Right renal pelvis (tissue), 4 donors: Measurements from ENCODE around the gene LY86. TPM values are rescaled to one million over a fixed set of nuclear protein-coding genes. Genes with fewer than 3 reads are reported as not detected.

ENCODE experiments used
- DNase-seq, 4 donors: peaks; one replicate each; pipeline ENCODE4 v3.0.0-alpha.2; 2013; ENCODE audit warnings: low read depth in 4 of 4, low spot score in 3 of 4, missing footprints in 1 of 4
- polyA plus RNA-seq, 4 donors: library from polyadenylated mRNA; unstranded; fragments of 120-200 nt; gene quantifications; one replicate each; pipeline ENCODE4 v1.2.1, GENCODE V29; 2013; ENCODE audit not compliant: insufficient read length in 4 of 4

LY86 gene
- polyA plus RNA-seq: 1 to 10 TPM; 1.2 to 2.0 (median 1.4) TPM

GRCh38 chr6:6588064-6588923 lies at the start of gene LY86:
LY86 (plus strand) TSS chr6:6588720; CDS start chr6:6588735, 15 bp downstream.
- DNase-seq: no peak

GRCh38 chr6:6539036-6539435 lies 49.5 kb upstream of the LY86 start:
- no peak for DNase-seq

- no peak for DNase-seq
Measured at GRCh38 chr6:6542357-6542756, 46.2 kb upstream of the LY86 start.

GRCh38 chr6:6543181-6543879 lies 45.2 kb upstream of the LY86 start:
- no peak for DNase-seq

- DNase-seq: no peak
Measured at GRCh38 chr6:6545616-6546317, 42.8 kb upstream of the LY86 start.

- DNase-seq: peak in 3 of 4 donors; percentile 7 to 31 (median 22)
Measured at GRCh38 chr6:6546318-6547109, 42.0 kb upstream of the LY86 start.

- DNase-seq: peak; percentile 85 to 91 (median 87)
Measured at GRCh38 chr6:6547110-6547879, 41.2 kb upstream of the LY86 start.

- no peak for DNase-seq
Measured at GRCh38 chr6:6556161-6556737, 32.3 kb upstream of the LY86 start.

- peak in 2 of 4 donors; percentile 38 to 39 for DNase-seq
Measured at GRCh38 chr6:6556738-6557503, 31.6 kb upstream of the LY86 start.

GRCh38 chr6:6557504-6557839 lies 31.0 kb upstream of the LY86 start:
- DNase-seq: no peak

GRCh38 chr6:6557886-6558285 lies 30.6 kb upstream of the LY86 start:
- no peak for DNase-seq

- no peak for DNase-seq
Measured at GRCh38 chr6:6559994-6560570, 28.4 kb upstream of the LY86 start.

- no peak for DNase-seq
Measured at GRCh38 chr6:6560909-6561308, 27.6 kb upstream of the LY86 start.

- no peak for DNase-seq
Measured at GRCh38 chr6:6564154-6564553, 24.4 kb upstream of the LY86 start.

- no peak for DNase-seq
Measured at GRCh38 chr6:6565069-6565468, 23.5 kb upstream of the LY86 start.

GRCh38 chr6:6565488-6565887 lies 23.0 kb upstream of the LY86 start:
- no peak for DNase-seq

- no peak for DNase-seq
Measured at GRCh38 chr6:6566766-6567165, 21.8 kb upstream of the LY86 start.

- no peak for DNase-seq
Measured at GRCh38 chr6:6569096-6569810, 19.3 kb upstream of the LY86 start.
